Stomach (tissue), 19 donors: ENCODE data around the gene RNF11. TPM values are rescaled to one million over a fixed set of nuclear protein-coding genes. Genes with fewer than 3 reads are reported as not detected.

Source experiments
- DNase-seq, 2 donors: peaks; one replicate each; pipeline versions ENCODE4 v3.0.0 to v3.0.0-alpha.2; 2013 to 2019
- H3K27ac ChIP-seq, 5 donors: fragments of 200-600 bp in 4 of 5; sonication (generic) in 4 of 5; one replicate each; pipeline ENCODE4 v1.5.1; 2013 to 2019; ENCODE audit warnings: mild to moderate bottlenecking in 1 of 5, moderate library complexity in 1 of 5
- H3K27me3 ChIP-seq, 3 donors: fragments of 200-600 bp; sonication (generic); one replicate each; pipeline ENCODE4 v1.5.1; 2017 to 2019; ENCODE audit warnings: mixed run types in 1 of 3
- H3K36me3 ChIP-seq, 4 donors: fragments of 200-600 bp; sonication (generic); 1 replicate in 3 of 4; 2 replicates in 1 of 4; pipeline ENCODE4 v1.5.1; 2016 to 2019
- H3K4me1 ChIP-seq, 4 donors: fragments of 200-600 bp; sonication (generic); one replicate each; pipeline ENCODE4 v1.5.1; 2016 to 2019
- H3K4me3 ChIP-seq, 4 donors: fragments of 200-600 bp; sonication (generic) in 3 of 4; one replicate each; pipeline ENCODE4 v1.5.1; 2016 to 2019; ENCODE audit warnings: mild to moderate bottlenecking in 1 of 4
- H3K9me3 ChIP-seq, 4 donors: fragments of 200-600 bp; sonication (generic); one replicate each; pipeline ENCODE4 v1.5.1; 2016 to 2019
- CTCF ChIP-seq, 7 experiments: fragments of 450-650 bp in 4 of 7; fragments of 200-600 bp in 3 of 7; sonication (generic) in 3 of 7; IDR thresholded peaks; one replicate each; pipeline ENCODE4 v1.5.1; 2016 to 2019; ENCODE audit warnings: antibody characterized with exemption in 7 of 7, control low read depth in 2 of 7, mild to moderate bottlenecking in 1 of 7
- EP300 ChIP-seq: sonication (generic); formaldehyde crosslinking; IDR thresholded peaks from one replicate; pipeline ENCODE4 v1.6.1; 2017; ENCODE audit warnings: antibody characterized with exemption
- POLR2A ChIP-seq, 4 donors: fragments of 450-650 bp; IDR thresholded peaks; one replicate each; pipeline ENCODE4 v1.6.1; 2016; ENCODE audit warnings: antibody characterized with exemption in 4 of 4, control low read depth in 2 of 4, mild to moderate bottlenecking in 1 of 4, moderate library complexity in 1 of 4
- POLR2AphosphoS5 ChIP-seq, 3 donors: sonication (generic); formaldehyde crosslinking; IDR thresholded peaks; one replicate each; pipeline ENCODE4 v1.6.1; 2016; ENCODE audit warnings: antibody characterized with exemption in 3 of 3
- WGBS, 5 donors: extraction: QIAGEN DNeasy Blood & Tissue Kit in 3 of 5; methylation state at CpG; one replicate each; pipeline versions ENCODE4 v1.1.5 to v1.1.7; 2013 to 2018; 5-methylcytosine and 5-hydroxymethylcytosine counted together
- intact Hi-C: fragments of 100-400 bp; cut with DNase I; formaldehyde crosslinking; loops from one replicate; pipeline ENCODE4 v1.15.1; 2023; ENCODE audit warnings: low total_unique reads
- long read RNA-seq, 10 donors: transcript quantifications; one replicate each; lab custom pipeline, GENCODE V29; 2026
- polyA plus RNA-seq, 3 donors: library from polyadenylated mRNA; stranded (reverse); fragments of 200-250 nt; gene quantifications; one replicate each; pipeline ENCODE4 v1.2.3, GENCODE V29; 2013
- total RNA-seq, 5 donors: library from RNA; depleted of rRNA; stranded (reverse); fragments of >200 nt; gene quantifications; one replicate each; pipeline versions ENCODE4 v1.1.0 to v1.2.3, GENCODE V29; 2014 to 2016
- donor health status: healthy with polysubstance abuse.
- donor health status: Bipolar disorder and iron deficiency.
- donor health status: healthy.

The RNF11 gene
- total RNA-seq (100 to 1,000 TPM in 3 of 5 donors, 10 to 100 TPM in 2; 43.5 to 120 (median 107) TPM), polyA plus RNA-seq (10 to 100 TPM; 34.6 to 78.2 (median 70.7) TPM)
- long read RNA-seq, donor 1, transcript RNF11-201 (3 exons, 3,084 nt) = major isoform, 11 of 11 reads
- long read RNA-seq, donor 1, partial matches to known transcripts = 0 of 11 reads
- long read RNA-seq, donor 1, other reads (novel, unspliced or antisense) = 0 of 11 reads
- long read RNA-seq, donor 2, transcript RNF11-201 (3 exons, 3,084 nt) = major isoform, 23 of 24 reads
- long read RNA-seq, donor 2, partial matches to known transcripts = 0 of 24 reads
- long read RNA-seq, donor 2, other reads (novel, unspliced or antisense) = 0 of 24 reads
- long read RNA-seq, donor 3, transcript RNF11-201 (3 exons, 3,084 nt) = major isoform, 15 of 15 reads
- long read RNA-seq, donor 3, partial matches to known transcripts = 0 of 15 reads
- long read RNA-seq, donor 3, other reads (novel, unspliced or antisense) = 0 of 15 reads
- long read RNA-seq, donor 4, partial matches to known transcripts = 0 of 2 reads
- long read RNA-seq, donor 4, other reads (novel, unspliced or antisense) = 0 of 2 reads
- long read RNA-seq, donor 5, transcript RNF11-201 (3 exons, 3,084 nt) = major isoform, 22 of 27 reads
- long read RNA-seq, donor 5, partial matches to known transcripts = 5 of 27 reads
- long read RNA-seq, donor 5, other reads (novel, unspliced or antisense) = 0 of 27 reads
- long read RNA-seq, donor 6 = 0 reads
- long read RNA-seq, donor 7, transcript RNF11-201 (3 exons, 3,084 nt) = major isoform, 37 of 51 reads
- long read RNA-seq, donor 7, partial matches to known transcripts = 13 of 51 reads
- long read RNA-seq, donor 7, other reads (novel, unspliced or antisense) = 0 of 51 reads
- long read RNA-seq, donor 8, transcript RNF11-201 (3 exons, 3,084 nt) = major isoform, 22 of 23 reads
- long read RNA-seq, donor 8, partial matches to known transcripts = 0 of 23 reads
- long read RNA-seq, donor 8, other reads (novel, unspliced or antisense) = 0 of 23 reads
- long read RNA-seq, donor 9, transcript RNF11-201 (3 exons, 3,084 nt) = major isoform, 15 of 16 reads
- long read RNA-seq, donor 9, partial matches to known transcripts = 0 of 16 reads
- long read RNA-seq, donor 9, other reads (novel, unspliced or antisense) = 0 of 16 reads
- long read RNA-seq, donor 10, transcript RNF11-201 (3 exons, 3,084 nt) = major isoform, 5 of 6 reads
- long read RNA-seq, donor 10, partial matches to known transcripts = 0 of 6 reads
- long read RNA-seq, donor 10, other reads (novel, unspliced or antisense) = 0 of 6 reads

GRCh38 chr1:51235673-51236530, at the start of gene RNF11:
TSS of gene RNF11 (plus strand) at chr1:51236273. CDS start at chr1:51236757, 484 bp downstream.
- WGBS, 5 donors = 0% methylated on average over 26 to 55 of the region's 57 CpGs
- H3K27ac ChIP-seq = peak within 1 kb of the TSS; percentile 94 to 99 (median 98)
- H3K4me1 ChIP-seq = peaks cover 23 to 50% (median 38%) of the 10 kb centered on the region in 4 donors
- TF ChIP-seq CTCF (IDR thresholded peaks at IDR 0.05) (peak in 1 of 7 experiments; percentile 10), POLR2AphosphoS5 (IDR thresholded peaks at IDR 0.05) (peak; percentile 93 to 98 (median 97)), POLR2A (IDR thresholded peaks at IDR 0.05) (peak in 1 of 4 donors; percentile 29), EP300 (peak; percentile 41)
- H3K27me3 ChIP-seq = no peaks in the 10 kb centered on the region
- intact Hi-C loops = no loop called here
- no peaks in the 10 kb centered on the region for H3K36me3 ChIP-seq
- peak within 1 kb of the TSS; percentile 86 to 99 (median 94) for H3K4me3 ChIP-seq
- peak; percentile 96 to 98 for DNase-seq
- no peaks in the 10 kb centered on the region for H3K9me3 ChIP-seq

GRCh38 chr1:51188230-51188629, 47.8 kb upstream of the RNF11 start:
- DNase-seq = no peak
- H3K9me3 ChIP-seq = no peaks in the 10 kb centered on the region
- peaks cover 0 to 4% (median 0%) of the 10 kb centered on the region in 4 donors for H3K4me1 ChIP-seq
- no peaks in the 10 kb centered on the region for H3K27me3 ChIP-seq
- no peak overlapping the region for H3K27ac ChIP-seq
- no peak for TF ChIP-seq POLR2A (IDR thresholded peaks at IDR 0.05)
- no peak for TF ChIP-seq POLR2AphosphoS5 (IDR thresholded peaks at IDR 0.05)
- TF ChIP-seq CTCF (IDR thresholded peaks at IDR 0.05) = no peak
- TF ChIP-seq EP300 = no peak
- no peaks in the 10 kb centered on the region for H3K36me3 ChIP-seq
- intact Hi-C loops = loop anchor here (10.0 kb wide), 1 partner anchor 393 kb away; no protein-coding TSS in a partner anchor
- H3K4me3 ChIP-seq = no peak overlapping the region

GRCh38 chr1:51189421-51190073, 46.5 kb upstream of the RNF11 start:
- H3K27me3 ChIP-seq = no peaks in the 10 kb centered on the region
- H3K4me3 ChIP-seq = no peak overlapping the region
- TF ChIP-seq POLR2A (IDR thresholded peaks at IDR 0.05) = no peak
- peak in 1 of 3 donors; percentile 40 for TF ChIP-seq POLR2AphosphoS5 (IDR thresholded peaks at IDR 0.05)
- TF ChIP-seq CTCF (IDR thresholded peaks at IDR 0.05) = peak in 5 of 7 experiments; percentile 78 to 86 (median 82)
- 47 to 61% (median 56%) methylated on average over 2 of the region's 2 CpGs for WGBS, 5 donors
- peaks cover 0 to 4% (median 0%) of the 10 kb centered on the region in 4 donors for H3K4me1 ChIP-seq
- H3K36me3 ChIP-seq = no peaks in the 10 kb centered on the region
- no peaks in the 10 kb centered on the region for H3K9me3 ChIP-seq
- H3K27ac ChIP-seq = no peak overlapping the region
- DNase-seq = peak; percentile 31 to 88
- intact Hi-C loops = loop anchor here (10.0 kb wide), 1 partner anchor 395 kb away; no protein-coding TSS in a partner anchor
